Mesothelial cell of epicardium (in vitro differentiated cells): ENCODE results near the gene COL26A1. TPM values are rescaled to one million over a fixed set of nuclear protein-coding genes. Genes with fewer than 3 reads are reported as not detected.

ENCODE experiments used
- DNase-seq, 2 experiments: peaks; one replicate each; pipeline ENCODE4 v3.0.0; 2021; ENCODE audit warnings: low spot score in 2 of 2; ENCODE audit not compliant: unreplicated experiment in 2 of 2
- H3K27ac Mint-ChIP-seq: 2 replicates; pipeline ENCODE4 v1.8.0; 2021; ENCODE audit warnings: mixed read lengths
- H3K27me3 Mint-ChIP-seq: 2 replicates; pipeline ENCODE4 v1.8.0; 2021; ENCODE audit warnings: low read depth, mixed read lengths
- H3K36me3 Mint-ChIP-seq: 2 replicates; pipeline ENCODE4 v1.8.0; 2021; ENCODE audit warnings: mixed read lengths
- H3K4me1 Mint-ChIP-seq: 2 replicates; pipeline ENCODE4 v1.8.0; 2021; ENCODE audit warnings: mixed read lengths
- H3K4me3 Mint-ChIP-seq: 2 replicates; pipeline ENCODE4 v1.8.0; 2021; ENCODE audit warnings: mild to moderate bottlenecking, moderate library complexity, mixed read lengths
- H3K9me3 Mint-ChIP-seq: 2 replicates; pipeline ENCODE4 v1.8.0; 2021; ENCODE audit warnings: mixed read lengths
- total RNA-seq: library from RNA; stranded (reverse); gene quantifications from 3 replicates; pipeline ENCODE4 v1.2.1, GENCODE V29; 2021
- TF ChIP-seq, protein P1 (sequence below): fragments of 200-600 bp; sonication (generic); IDR thresholded peaks from one replicate; pipeline ENCODE4 v1.5.0; 2021; ENCODE audit warnings: antibody characterized with exemption; ENCODE audit not compliant: unreplicated experiment

Gene COL26A1
- total RNA-seq, 1 donor from 2014 or later, result 105 TPM

DNA sequence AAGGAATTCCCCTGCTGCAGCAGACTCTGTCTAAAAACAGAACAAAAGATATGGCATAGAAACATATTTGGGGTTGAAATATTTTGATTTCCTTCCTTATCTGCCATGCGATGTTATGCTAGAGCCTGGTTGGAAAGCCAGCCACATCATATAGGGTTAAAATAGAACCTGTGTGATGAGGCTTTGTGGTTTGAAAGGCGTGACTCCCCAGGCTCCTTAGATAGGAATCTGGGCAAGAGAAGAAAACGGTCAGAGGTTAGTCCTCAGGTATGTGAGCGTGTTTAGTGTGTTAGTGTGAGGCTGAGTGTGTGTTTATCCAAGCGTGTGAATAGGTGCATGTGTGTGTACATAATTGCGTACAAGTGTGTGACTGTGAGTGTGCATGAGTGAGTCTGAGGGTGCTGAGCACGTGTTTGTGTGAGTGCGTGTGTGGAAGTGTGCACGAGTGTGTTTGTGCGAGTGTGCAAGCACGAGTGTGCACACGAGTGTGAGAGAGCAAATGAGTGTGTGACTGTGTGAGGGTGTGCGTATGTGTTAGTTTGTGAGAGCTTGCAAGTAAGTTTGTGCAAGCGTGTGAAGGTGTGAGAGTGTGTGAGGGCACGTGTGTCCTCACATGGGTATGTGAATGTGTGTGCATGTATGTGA lies 79.9 kb downstream of the COL26A1 start:
- TF ChIP-seq, protein P1, sequence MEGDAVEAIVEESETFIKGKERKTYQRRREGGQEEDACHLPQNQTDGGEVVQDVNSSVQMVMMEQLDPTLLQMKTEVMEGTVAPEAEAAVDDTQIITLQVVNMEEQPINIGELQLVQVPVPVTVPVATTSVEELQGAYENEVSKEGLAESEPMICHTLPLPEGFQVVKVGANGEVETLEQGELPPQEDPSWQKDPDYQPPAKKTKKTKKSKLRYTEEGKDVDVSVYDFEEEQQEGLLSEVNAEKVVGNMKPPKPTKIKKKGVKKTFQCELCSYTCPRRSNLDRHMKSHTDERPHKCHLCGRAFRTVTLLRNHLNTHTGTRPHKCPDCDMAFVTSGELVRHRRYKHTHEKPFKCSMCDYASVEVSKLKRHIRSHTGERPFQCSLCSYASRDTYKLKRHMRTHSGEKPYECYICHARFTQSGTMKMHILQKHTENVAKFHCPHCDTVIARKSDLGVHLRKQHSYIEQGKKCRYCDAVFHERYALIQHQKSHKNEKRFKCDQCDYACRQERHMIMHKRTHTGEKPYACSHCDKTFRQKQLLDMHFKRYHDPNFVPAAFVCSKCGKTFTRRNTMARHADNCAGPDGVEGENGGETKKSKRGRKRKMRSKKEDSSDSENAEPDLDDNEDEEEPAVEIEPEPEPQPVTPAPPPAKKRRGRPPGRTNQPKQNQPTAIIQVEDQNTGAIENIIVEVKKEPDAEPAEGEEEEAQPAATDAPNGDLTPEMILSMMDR, result no peak

DNA sequence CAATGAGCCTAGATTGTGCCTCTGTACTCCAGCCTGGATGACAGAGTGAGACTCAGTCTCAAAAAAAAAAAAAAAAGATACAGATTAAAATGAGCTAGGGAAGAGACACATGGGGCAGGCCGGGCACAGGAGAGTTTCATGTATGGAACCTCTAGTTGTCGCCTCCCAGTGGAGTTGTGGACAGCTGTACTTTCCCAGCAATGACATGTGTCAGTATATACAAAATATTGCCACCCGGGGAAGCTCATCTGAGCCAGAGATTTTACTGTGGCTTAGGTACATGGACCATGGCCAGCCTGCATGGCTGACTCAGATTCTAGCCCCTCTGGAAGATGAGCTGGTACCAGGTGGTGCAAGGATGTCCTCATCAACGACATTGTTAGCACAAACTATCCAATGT lies 87.4 kb downstream of the COL26A1 start:
- Mint-ChIP-seq H3K9me3 (no peaks in the 10 kb centered on the region), H3K4me1 (peaks cover 4% of the 10 kb centered on the region), H3K27me3 (no peaks in the 10 kb centered on the region), H3K27ac (no peak overlapping the region), H3K4me3 (no peak overlapping the region), H3K36me3 (peaks cover 7% of the 10 kb centered on the region)
- TF ChIP-seq, protein P1, result no peak
- no peak for DNase-seq

More for the DNA sequence above, 79.9 kb downstream of the COL26A1 start:
- H3K4me1 Mint-ChIP-seq, result peaks cover 24% of the 10 kb centered on the region
- H3K9me3 Mint-ChIP-seq, result no peaks in the 10 kb centered on the region
- H3K27me3 Mint-ChIP-seq, result no peaks in the 10 kb centered on the region
- no peak for DNase-seq
- H3K36me3 Mint-ChIP-seq, result peaks cover 2% of the 10 kb centered on the region
- no peak overlapping the region for H3K4me3 Mint-ChIP-seq
- peak overlapping the region; percentile 74 for H3K27ac Mint-ChIP-seq

DNA sequence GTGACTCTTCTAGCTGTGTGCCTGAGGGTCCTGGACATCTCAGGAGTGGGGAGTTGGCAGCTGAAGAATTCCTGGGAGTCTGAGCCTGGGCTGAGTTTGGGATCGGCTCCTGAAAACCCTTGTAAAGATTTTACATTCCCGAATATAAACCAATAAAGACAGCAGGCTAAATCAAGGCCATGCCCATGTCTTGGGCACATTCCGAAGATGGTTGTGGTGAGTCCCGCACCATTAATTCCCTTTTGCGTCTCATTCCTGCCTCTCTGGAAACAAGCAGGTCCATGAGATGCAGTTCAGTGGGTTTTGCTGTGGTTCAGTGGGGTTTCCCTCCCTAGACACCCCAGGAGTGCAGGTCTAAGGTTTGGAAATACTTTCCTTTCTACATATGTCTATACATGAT lies 90.9 kb downstream of the COL26A1 start:
- no peak overlapping the region for H3K27ac Mint-ChIP-seq
- no peaks in the 10 kb centered on the region for H3K27me3 Mint-ChIP-seq
- peaks cover 7% of the 10 kb centered on the region for H3K36me3 Mint-ChIP-seq
- H3K4me3 Mint-ChIP-seq, result no peak overlapping the region
- DNase-seq, result no peak
- no peaks in the 10 kb centered on the region for H3K9me3 Mint-ChIP-seq
- TF ChIP-seq, protein P1, result no peak
- H3K4me1 Mint-ChIP-seq, result peaks cover 8% of the 10 kb centered on the region

DNA sequence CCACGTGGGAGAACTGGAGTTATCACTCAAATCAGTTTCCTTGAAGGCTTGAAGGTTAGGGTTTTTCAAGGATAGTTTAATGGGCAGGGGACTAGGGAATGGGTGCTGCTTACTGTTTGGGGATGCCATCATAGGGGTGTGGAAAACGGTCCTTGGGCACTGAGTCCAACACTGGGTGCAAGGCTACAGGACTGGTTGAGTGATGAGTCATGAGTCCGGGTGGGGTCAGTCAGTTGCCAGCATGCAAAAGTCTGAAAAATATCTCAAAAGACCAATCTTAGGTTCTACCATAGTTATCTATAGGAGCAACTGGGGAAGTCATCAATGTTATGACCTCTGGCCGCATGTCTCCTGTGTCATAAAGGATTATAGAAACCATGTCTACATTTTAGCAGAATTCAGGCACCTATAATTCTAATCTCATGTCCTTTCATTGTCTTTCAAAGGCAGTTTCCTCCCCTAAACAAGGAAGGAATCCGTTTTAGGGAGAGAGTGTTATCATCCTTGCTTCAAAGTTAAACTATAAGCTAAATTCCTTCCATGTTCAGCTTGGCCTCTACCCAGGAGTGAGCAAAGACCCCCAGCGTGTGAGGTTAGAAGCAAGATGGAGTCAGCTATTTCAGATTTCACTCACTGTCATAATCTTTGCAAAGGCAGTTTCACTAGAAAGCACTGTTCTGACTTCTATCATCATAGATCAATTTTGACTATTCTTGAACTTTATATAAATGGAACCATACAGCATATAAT lies 94.5 kb downstream of the COL26A1 start:
- Mint-ChIP-seq H3K4me3 (no peak overlapping the region), H3K27me3 (no peaks in the 10 kb centered on the region), H3K9me3 (no peaks in the 10 kb centered on the region), H3K36me3 (peaks cover 8% of the 10 kb centered on the region), H3K27ac (peak overlapping the region; percentile 74), H3K4me1 (peaks cover 8% of the 10 kb centered on the region)
- DNase-seq, result no peak
- TF ChIP-seq, protein P1, result no peak

DNA sequence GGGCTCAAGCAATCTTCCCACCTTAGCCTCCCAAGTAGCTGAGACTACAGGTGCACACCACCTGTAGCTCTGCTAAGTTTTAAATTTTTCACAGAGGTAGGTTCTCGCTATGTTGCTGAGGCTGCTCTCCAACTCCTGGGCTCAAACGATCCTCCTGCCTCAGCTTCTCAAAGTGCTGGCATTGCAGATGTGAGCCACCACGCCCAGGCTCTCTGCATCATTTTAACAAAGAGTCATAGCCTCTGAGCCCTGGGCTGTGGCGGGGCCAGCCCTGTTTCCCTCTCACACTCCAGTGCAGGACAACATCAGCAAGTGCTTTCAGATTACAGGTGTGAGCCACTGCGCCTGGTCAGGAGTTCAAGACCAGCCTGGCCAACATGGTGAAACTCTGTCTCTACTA lies 102.5 kb downstream of the COL26A1 start:
- TF ChIP-seq, protein P1, result no peak
- Mint-ChIP-seq H3K36me3 (peaks cover 6% of the 10 kb centered on the region), H3K27ac (peak overlapping the region; percentile 71), H3K4me1 (peaks cover 13% of the 10 kb centered on the region), H3K9me3 (no peaks in the 10 kb centered on the region), H3K27me3 (no peaks in the 10 kb centered on the region), H3K4me3 (no peak overlapping the region)
- DNase-seq, result no peak
